CD14-positive monocyte (primary cell): ENCODE data around the gene IL1RAPL1. TPM values are rescaled to one million over a fixed set of nuclear protein-coding genes. Genes with fewer than 3 reads are reported as not detected.

Experiments used
- DNase-seq, 3 donors: peaks; one replicate each; pipeline ENCODE4 v3.0.0-alpha.2; 2011 to 2022
- H2AFZ ChIP-seq: 2 replicates; pipeline ENCODE4 v1.6.0; 2012; ENCODE audit warnings: mild to moderate bottlenecking, low read depth, low read length, inconsistent platforms; ENCODE audit not compliant: insufficient read depth, poor library complexity, severe bottlenecking
- H3K27ac ChIP-seq, 2 donors: 1 replicate in 1 of 2; 2 replicates in 1 of 2; pipeline ENCODE4 v1.5.1; 2012 to 2013; ENCODE audit warnings: low read length in 2 of 2, control low read depth in 1 of 2, inconsistent platforms in 1 of 2, low read depth in 1 of 2, mild to moderate bottlenecking in 1 of 2
- H3K27me3 ChIP-seq, 2 donors: one replicate each; pipeline versions ENCODE4 v1.6.0 to v1.6.1; 2011 to 2013; ENCODE audit warnings: low read length in 2 of 2; ENCODE audit not compliant: control insufficient read depth in 2 of 2, insufficient read depth in 2 of 2
- H3K36me3 ChIP-seq, 2 donors: replicated peaks in 1 of 2; 1 replicate in 1 of 2; 2 replicates in 1 of 2; pipeline versions ENCODE4 v1.5.1 to v1.6.1; 2012 to 2013; ENCODE audit warnings: low read length in 2 of 2, control low read depth in 1 of 2, inconsistent platforms in 1 of 2, mild to moderate bottlenecking in 1 of 2; ENCODE audit not compliant: insufficient read depth in 2 of 2, control insufficient read depth in 1 of 2
- H3K4me1 ChIP-seq, 2 donors: 1 replicate in 1 of 2; 2 replicates in 1 of 2; pipeline versions ENCODE4 v1.5.1 to v1.6.1; 2012 to 2013; ENCODE audit warnings: low read length in 2 of 2, control low read depth in 1 of 2, inconsistent platforms in 1 of 2, mild to moderate bottlenecking in 1 of 2, moderate library complexity in 1 of 2; ENCODE audit not compliant: insufficient read depth in 2 of 2, control insufficient read depth in 1 of 2
- H3K4me2 ChIP-seq: replicated peaks from 2 replicates; pipeline ENCODE3; 2012; ENCODE audit warnings: low read length, moderate library complexity, mild to moderate bottlenecking; ENCODE audit not compliant: poor library complexity, severe bottlenecking; ENCODE audit errors: extremely low read depth
- H3K4me3 ChIP-seq, 3 experiments: fragments of 200-600 bp in 1 of 3; sonication (generic) in 1 of 3; replicated peaks in 1 of 3; 1 replicate in 2 of 3; 2 replicates in 1 of 3; pipeline ENCODE4 v1.5.1; 2011 to 2013; ENCODE audit warnings: low read length in 3 of 3, mild to moderate bottlenecking in 3 of 3, control low read depth in 2 of 3, low read depth in 2 of 3, inconsistent platforms in 1 of 3, moderate library complexity in 1 of 3
- H3K79me2 ChIP-seq: 2 replicates; pipeline ENCODE4 v1.6.0; 2012; ENCODE audit warnings: mild to moderate bottlenecking, control low read depth, inconsistent platforms, low read length, moderate library complexity; ENCODE audit not compliant: insufficient read depth
- H3K9ac ChIP-seq: 2 replicates; pipeline ENCODE4 v1.6.0; 2017; ENCODE audit warnings: low read length, mild to moderate bottlenecking; ENCODE audit not compliant: insufficient read depth, poor library complexity, severe bottlenecking
- H3K9me3 ChIP-seq, 2 donors: replicated peaks in 1 of 2; 1 replicate in 1 of 2; 2 replicates in 1 of 2; pipeline versions ENCODE4 v1.5.1 to v1.6.1; 2012 to 2013; ENCODE audit warnings: low read length in 2 of 2, control low read depth in 1 of 2; ENCODE audit not compliant: control insufficient read depth in 1 of 2, insufficient read depth in 1 of 2
- H4K20me1 ChIP-seq: 2 replicates; pipeline ENCODE4 v1.6.0; 2012; ENCODE audit warnings: mild to moderate bottlenecking, low read length, control low read depth, moderate library complexity; ENCODE audit not compliant: insufficient read depth
- H3K27ac Mint-ChIP-seq, 7 donors: one replicate each; pipeline ENCODE4 v1.8.0; 2020; ENCODE audit warnings: mild to moderate bottlenecking in 7 of 7, mixed read lengths in 7 of 7, moderate library complexity in 6 of 7, inconsistent platforms in 2 of 7
- H3K27me3 Mint-ChIP-seq, 3 donors: one replicate each; pipeline ENCODE4 v1.8.0; 2021 to 2022; ENCODE audit warnings: low read depth in 3 of 3, mild to moderate bottlenecking in 3 of 3, mixed read lengths in 3 of 3, moderate library complexity in 3 of 3, inconsistent platforms in 1 of 3
- H3K36me3 Mint-ChIP-seq, 2 donors: one replicate each; pipeline ENCODE4 v1.8.0; 2020; ENCODE audit warnings: mixed read lengths in 2 of 2, inconsistent platforms in 1 of 2, mild to moderate bottlenecking in 1 of 2
- H3K4me1 Mint-ChIP-seq: one replicate; pipeline ENCODE4 v1.8.0; 2020; ENCODE audit warnings: mild to moderate bottlenecking, mixed read lengths
- H3K4me3 Mint-ChIP-seq, 2 donors: one replicate each; pipeline ENCODE4 v1.8.0; 2020; ENCODE audit warnings: mild to moderate bottlenecking in 2 of 2, mixed read lengths in 2 of 2, moderate library complexity in 1 of 2
- H3K9me3 Mint-ChIP-seq, 7 donors: one replicate each; pipeline ENCODE4 v1.8.0; 2020 to 2022; ENCODE audit warnings: mixed read lengths in 7 of 7, mild to moderate bottlenecking in 6 of 7, moderate library complexity in 6 of 7, inconsistent platforms in 2 of 7
- WGBS: methylation state at CpG from one replicate; pipeline ENCODE4 v1.1.5; 2013; ENCODE audit warnings: missing lambda C conversion rate; ENCODE audit not compliant: insufficient coverage; 5-methylcytosine and 5-hydroxymethylcytosine counted together
- intact Hi-C, 2 donors: fragments of 100-400 bp; cut with micrococcal nuclease; formaldehyde crosslinking; loops; one replicate each; pipeline versions ENCODE4 v1.15.0 to v1.15.1; 2023
- polyA plus RNA-seq, 3 donors: library from polyadenylated mRNA; depleted of rRNA in 1 of 3; unstranded in 2 of 3; stranded (reverse) in 1 of 3; fragments of 300-500 nt in 2 of 3; fragments of >200 nt in 1 of 3; fragmentation: Illumina TruSeq in 2 of 3; gene quantifications; 1 replicate in 2 of 3; 2 replicates in 1 of 3; pipeline ENCODE4 v1.2.3, GENCODE V29; 2012 to 2021
- TF ChIP-seq, protein P1 (sequence below): fragments of 200-600 bp; IDR thresholded peaks from one replicate; pipeline ENCODE4 v1.8.0; 2022; ENCODE audit warnings: antibody characterized with exemption, mild to moderate bottlenecking

IL1RAPL1 gene
- polyA plus RNA-seq, 3 donors: not detected

GRCh38 chrX:29902004-29902403 lies 1314.8 kb downstream of the IL1RAPL1 start:
- H3K4me3 ChIP-seq: no peak overlapping the region
- no peak overlapping the region for H3K4me2 ChIP-seq
- H3K4me1 Mint-ChIP-seq: no peaks in the 10 kb centered on the region

DNA sequence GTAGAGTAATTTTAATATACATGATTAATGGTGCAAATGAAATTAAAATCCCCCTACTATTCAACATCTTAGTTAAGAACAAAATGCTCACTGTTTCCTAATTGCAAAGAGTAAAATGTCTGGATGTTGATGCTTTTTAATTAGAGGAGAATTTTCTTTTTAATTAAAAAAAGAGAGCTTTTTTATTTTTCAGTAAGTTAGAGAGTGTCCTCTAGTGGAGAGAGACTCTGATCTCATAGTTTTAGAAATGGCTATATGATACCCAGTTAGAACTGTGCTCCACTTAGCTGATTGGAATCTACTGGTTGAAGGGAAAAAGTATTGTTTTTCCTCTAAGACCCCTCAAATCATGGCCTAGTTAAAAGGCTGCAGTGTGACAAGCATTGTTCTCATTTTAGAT lies 1316.1 kb downstream of the IL1RAPL1 start:
- Mint-ChIP-seq H3K27me3 (peaks cover 0 to 2% (median 1%) of the 10 kb centered on the region in 3 donors), H3K9me3 (peaks cover 0 to 6% (median 0%) of the 10 kb centered on the region in 7 donors), H3K4me3 (no peak overlapping the region), H3K36me3 (no peaks in the 10 kb centered on the region), H3K4me1 (no peaks in the 10 kb centered on the region), H3K27ac (no peak overlapping the region)
- Histone ChIP-seq H3K4me2 (no peak overlapping the region), H3K4me3 (no peak overlapping the region), H3K9ac (no peak overlapping the region), H4K20me1 (no peaks in the 10 kb centered on the region), H3K27ac (no peak overlapping the region), H3K27me3 (no peaks in the 10 kb centered on the region), H3K36me3 (no peaks in the 10 kb centered on the region), H3K9me3 (no peaks in the 10 kb centered on the region), H2AFZ (no peak overlapping the region), H3K4me1 (no peaks in the 10 kb centered on the region), H3K79me2 (no peaks in the 10 kb centered on the region)
- TF ChIP-seq, protein P1, sequence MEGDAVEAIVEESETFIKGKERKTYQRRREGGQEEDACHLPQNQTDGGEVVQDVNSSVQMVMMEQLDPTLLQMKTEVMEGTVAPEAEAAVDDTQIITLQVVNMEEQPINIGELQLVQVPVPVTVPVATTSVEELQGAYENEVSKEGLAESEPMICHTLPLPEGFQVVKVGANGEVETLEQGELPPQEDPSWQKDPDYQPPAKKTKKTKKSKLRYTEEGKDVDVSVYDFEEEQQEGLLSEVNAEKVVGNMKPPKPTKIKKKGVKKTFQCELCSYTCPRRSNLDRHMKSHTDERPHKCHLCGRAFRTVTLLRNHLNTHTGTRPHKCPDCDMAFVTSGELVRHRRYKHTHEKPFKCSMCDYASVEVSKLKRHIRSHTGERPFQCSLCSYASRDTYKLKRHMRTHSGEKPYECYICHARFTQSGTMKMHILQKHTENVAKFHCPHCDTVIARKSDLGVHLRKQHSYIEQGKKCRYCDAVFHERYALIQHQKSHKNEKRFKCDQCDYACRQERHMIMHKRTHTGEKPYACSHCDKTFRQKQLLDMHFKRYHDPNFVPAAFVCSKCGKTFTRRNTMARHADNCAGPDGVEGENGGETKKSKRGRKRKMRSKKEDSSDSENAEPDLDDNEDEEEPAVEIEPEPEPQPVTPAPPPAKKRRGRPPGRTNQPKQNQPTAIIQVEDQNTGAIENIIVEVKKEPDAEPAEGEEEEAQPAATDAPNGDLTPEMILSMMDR: no peak
- intact Hi-C loops: no loop called here
- no peak for DNase-seq

More at GRCh38 chrX:29902004-29902403, 1314.8 kb downstream of the IL1RAPL1 start:
- Mint-ChIP-seq H3K27me3 (peaks cover 0 to 2% (median 1%) of the 10 kb centered on the region in 3 donors), H3K27ac (no peak overlapping the region), H3K4me3 (no peak overlapping the region), H3K9me3 (peaks cover 0 to 6% (median 0%) of the 10 kb centered on the region in 7 donors), H3K36me3 (no peaks in the 10 kb centered on the region)
- no peaks in the 10 kb centered on the region for H3K79me2 ChIP-seq
- H3K4me1 ChIP-seq: no peaks in the 10 kb centered on the region
- H3K9ac ChIP-seq: no peak overlapping the region
- H3K27me3 ChIP-seq: no peaks in the 10 kb centered on the region
- H3K9me3 ChIP-seq: no peaks in the 10 kb centered on the region
- WGBS: no CpG with 5 or more reads among the region's 3 CpGs
- intact Hi-C loops: no loop called here
- H3K27ac ChIP-seq: no peak overlapping the region
- no peaks in the 10 kb centered on the region for H4K20me1 ChIP-seq
- TF ChIP-seq, protein P1: no peak
- DNase-seq: no peak
- H3K36me3 ChIP-seq: no peaks in the 10 kb centered on the region
- no peak overlapping the region for H2AFZ ChIP-seq
